K562 (cell line): ENCODE data around the gene DPM1. TPM values are rescaled to one million over a fixed set of nuclear protein-coding genes. Genes with fewer than 3 reads are reported as not detected.

ENCODE experiments used
- SMC3 ChIP-seq: conservative IDR thresholded peaks from 2 replicates; pipeline ENCODE4 v1.6.1; 2011; ENCODE audit warnings: low read depth, low read length, improper control_type of control experiment; ENCODE audit not compliant: insufficient read depth
- YY1 ChIP-seq, 3 experiments: IDR thresholded peaks; 2 replicates each; pipeline ENCODE4 v1.6.1; 2011; ENCODE audit warnings: low read length in 2 of 3, mild to moderate bottlenecking in 2 of 3, moderate library complexity in 2 of 3, borderline replicate concordance in 1 of 3, control low read depth in 1 of 3, low read depth in 1 of 3; ENCODE audit not compliant: insufficient read depth in 3 of 3, insufficient replicate concordance in 2 of 3, control insufficient read depth in 1 of 3, insufficient read length in 1 of 3; ENCODE audit errors: extremely low read depth in 1 of 3
- ZZZ3 ChIP-seq: fragments of 450-650 bp; IDR thresholded peaks from 2 replicates; pipeline ENCODE4 v1.6.1; 2016; ENCODE audit warnings: antibody characterized with exemption, mild to moderate bottlenecking, moderate library complexity
- polyA plus RNA-seq, 8 experiments: library from polyadenylated mRNA; depleted of rRNA in 4 of 8; stranded (reverse) in 5 of 8; unstranded in 3 of 8; fragments of >200 nt; fragmentation: Nextera tagmentation in 2 of 8; fragmentation: Illumina TruSeq in 1 of 8; extraction: Ambion mirVana in 2 of 8; extraction: Trizol in 1 of 8; gene quantifications; 2 replicates each; pipeline versions ENCODE4 v1.2.1 to v1.2.3, GENCODE V29; 2011 to 2014; ENCODE audit warnings: inconsistent platforms in 1 of 8, missing spikeins in 1 of 8
- total RNA-seq, 7 experiments: library from RNA; depleted of rRNA in 6 of 7; stranded (reverse); fragments of >200 nt in 6 of 7; fragmentation: Illumina TruSeq in 2 of 7; extraction: Trizol in 2 of 7; gene quantifications; 2 replicates each; pipeline versions ENCODE4 v1.2.1 to v1.2.3, GENCODE V29; 2011 to 2021; ENCODE audit warnings: low replicate concordance in 1 of 7
- TF ChIP-seq, protein P1 (sequence below): sonication (generic); formaldehyde crosslinking; IDR thresholded peaks from 2 replicates; pipeline ENCODE4 v1.8.0; 2022; ENCODE audit warnings: mild to moderate bottlenecking, missing genetic modification reagents
- TF ChIP-seq, protein P2 (sequence below), 2 experiments: fragments of 450-650 bp in 1 of 2; sonication (generic) in 1 of 2; formaldehyde crosslinking in 1 of 2; IDR thresholded peaks in 1 of 2; conservative IDR thresholded peaks in 1 of 2; 2 replicates each; pipeline versions ENCODE4 v1.6.1 to v1.8.1; 2016 to 2023; ENCODE audit warnings: mild to moderate bottlenecking in 2 of 2, moderate library complexity in 2 of 2, inconsistent platforms in 1 of 2, missing genetic modification reagents in 1 of 2

Gene DPM1
- total and polyA plus RNA-seq, 9 of the 15 experiments (the other 6 are each of a cell fraction or from before 2014, with no cell fraction given) = 75.2 to 190 (median 153) TPM

DNA sequence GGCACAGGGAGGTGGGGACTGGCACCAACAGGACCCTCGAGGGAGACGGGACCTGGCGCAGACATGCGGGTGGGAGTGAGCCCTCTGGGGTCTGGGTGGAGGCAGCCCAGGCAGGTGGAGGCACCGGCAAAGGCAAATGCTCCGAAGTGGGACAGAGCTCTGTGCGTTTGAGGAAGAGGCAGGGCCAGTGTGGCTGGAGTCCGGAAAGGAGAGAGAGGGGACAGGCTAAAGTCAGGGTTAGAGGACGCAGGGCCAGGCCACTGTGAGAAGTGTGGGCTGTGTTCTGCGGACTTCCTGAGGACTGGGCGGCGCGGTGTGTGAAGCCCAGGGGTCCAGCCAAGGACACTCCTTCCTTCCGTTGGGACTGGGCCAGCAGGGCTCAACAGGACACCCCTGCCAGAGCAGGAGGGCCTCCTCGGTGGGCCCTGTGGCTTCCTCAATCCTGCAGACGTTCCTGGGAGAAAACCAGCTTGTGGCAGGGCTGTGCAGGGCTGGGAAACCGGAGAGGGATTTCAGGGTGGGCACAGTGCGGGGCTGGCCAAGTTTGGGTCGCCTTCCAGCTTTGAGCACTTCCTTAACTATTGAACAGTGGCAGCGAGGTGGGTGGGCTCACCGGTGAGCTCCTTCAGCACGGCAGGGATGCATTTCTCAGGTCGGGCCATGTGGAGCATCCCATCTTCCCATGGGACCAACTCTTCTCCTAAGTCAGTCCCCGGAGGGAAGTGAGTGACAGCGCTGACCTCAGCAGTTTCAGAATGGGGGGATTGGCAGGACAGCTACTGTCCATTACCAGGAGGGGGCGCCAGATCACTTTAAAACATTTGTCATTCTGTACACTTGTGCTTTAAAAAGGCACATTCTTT lies 22.8 kb upstream of the DPM1 start (continued):
- TF ChIP-seq SMC3 = peak; percentile 39; the same call in 1 of the 2 replicates
- TF ChIP-seq ZZZ3 = no peak
- TF ChIP-seq, protein P1, sequence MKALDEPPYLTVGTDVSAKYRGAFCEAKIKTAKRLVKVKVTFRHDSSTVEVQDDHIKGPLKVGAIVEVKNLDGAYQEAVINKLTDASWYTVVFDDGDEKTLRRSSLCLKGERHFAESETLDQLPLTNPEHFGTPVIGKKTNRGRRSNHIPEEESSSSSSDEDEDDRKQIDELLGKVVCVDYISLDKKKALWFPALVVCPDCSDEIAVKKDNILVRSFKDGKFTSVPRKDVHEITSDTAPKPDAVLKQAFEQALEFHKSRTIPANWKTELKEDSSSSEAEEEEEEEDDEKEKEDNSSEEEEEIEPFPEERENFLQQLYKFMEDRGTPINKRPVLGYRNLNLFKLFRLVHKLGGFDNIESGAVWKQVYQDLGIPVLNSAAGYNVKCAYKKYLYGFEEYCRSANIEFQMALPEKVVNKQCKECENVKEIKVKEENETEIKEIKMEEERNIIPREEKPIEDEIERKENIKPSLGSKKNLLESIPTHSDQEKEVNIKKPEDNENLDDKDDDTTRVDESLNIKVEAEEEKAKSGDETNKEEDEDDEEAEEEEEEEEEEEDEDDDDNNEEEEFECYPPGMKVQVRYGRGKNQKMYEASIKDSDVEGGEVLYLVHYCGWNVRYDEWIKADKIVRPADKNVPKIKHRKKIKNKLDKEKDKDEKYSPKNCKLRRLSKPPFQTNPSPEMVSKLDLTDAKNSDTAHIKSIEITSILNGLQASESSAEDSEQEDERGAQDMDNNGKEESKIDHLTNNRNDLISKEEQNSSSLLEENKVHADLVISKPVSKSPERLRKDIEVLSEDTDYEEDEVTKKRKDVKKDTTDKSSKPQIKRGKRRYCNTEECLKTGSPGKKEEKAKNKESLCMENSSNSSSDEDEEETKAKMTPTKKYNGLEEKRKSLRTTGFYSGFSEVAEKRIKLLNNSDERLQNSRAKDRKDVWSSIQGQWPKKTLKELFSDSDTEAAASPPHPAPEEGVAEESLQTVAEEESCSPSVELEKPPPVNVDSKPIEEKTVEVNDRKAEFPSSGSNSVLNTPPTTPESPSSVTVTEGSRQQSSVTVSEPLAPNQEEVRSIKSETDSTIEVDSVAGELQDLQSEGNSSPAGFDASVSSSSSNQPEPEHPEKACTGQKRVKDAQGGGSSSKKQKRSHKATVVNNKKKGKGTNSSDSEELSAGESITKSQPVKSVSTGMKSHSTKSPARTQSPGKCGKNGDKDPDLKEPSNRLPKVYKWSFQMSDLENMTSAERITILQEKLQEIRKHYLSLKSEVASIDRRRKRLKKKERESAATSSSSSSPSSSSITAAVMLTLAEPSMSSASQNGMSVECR (CRISPR knock-in tag) = no peak
- TF ChIP-seq, protein P2, sequence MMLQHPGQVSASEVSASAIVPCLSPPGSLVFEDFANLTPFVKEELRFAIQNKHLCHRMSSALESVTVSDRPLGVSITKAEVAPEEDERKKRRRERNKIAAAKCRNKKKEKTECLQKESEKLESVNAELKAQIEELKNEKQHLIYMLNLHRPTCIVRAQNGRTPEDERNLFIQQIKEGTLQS (IDR thresholded peaks at IDR 0.05) = no peak
- TF ChIP-seq, protein P2 (CRISPR knock-in tag; conservative IDR thresholded peaks at IDR 0.05) = no peak
- TF ChIP-seq YY1 (IDR thresholded peaks at IDR 0.05; ENCODE audit: borderline replicate concordance in 1 of 3, control insufficient read depth in 1 of 3, extremely low read depth in 1 of 3, insufficient read depth in 3 of 3, insufficient read length in 1 of 3, insufficient replicate concordance in 2 of 3, low read depth in 1 of 3, low read length in 2 of 3) = peak in 2 of 3 experiments; percentile 21 to 50
